Neural crest cell (in vitro differentiated cells): ENCODE data around the gene IDI1. TPM values are rescaled to one million over a fixed set of nuclear protein-coding genes. Genes with fewer than 3 reads are reported as not detected.

ENCODE experiments used
- DNase-seq: peaks from one replicate; pipeline ENCODE4 v3.0.0; 2021; ENCODE audit warnings: low read depth, mixed read lengths, low spot score
- H3K27ac Mint-ChIP-seq: one replicate; pipeline ENCODE4 v1.8.0; 2021; ENCODE audit warnings: mild to moderate bottlenecking, mixed read lengths; ENCODE audit not compliant: unreplicated experiment
- H3K27me3 Mint-ChIP-seq: 2 replicates; pipeline ENCODE4 v1.8.0; 2021; ENCODE audit warnings: low read depth, mild to moderate bottlenecking, mixed read lengths
- H3K36me3 Mint-ChIP-seq: 2 replicates; pipeline ENCODE4 v1.8.0; 2021; ENCODE audit warnings: low read depth, mild to moderate bottlenecking, mixed read lengths
- H3K4me1 Mint-ChIP-seq: 2 replicates; pipeline ENCODE4 v1.8.0; 2021; ENCODE audit warnings: mixed read lengths
- H3K4me3 Mint-ChIP-seq: one replicate; pipeline ENCODE4 v1.8.0; 2021; ENCODE audit warnings: mild to moderate bottlenecking, mixed read lengths
- H3K9me3 Mint-ChIP-seq: 2 replicates; pipeline ENCODE4 v1.8.0; 2021; ENCODE audit warnings: mixed read lengths
- CTCF ChIP-seq: fragments of 200-600 bp; sonication (generic); conservative IDR thresholded peaks from 2 replicates; pipeline ENCODE4 v1.5.0; 2021; ENCODE audit warnings: antibody characterized with exemption, mild to moderate bottlenecking
- long read RNA-seq: library from polyadenylated mRNA; unstranded; transcript quantifications from one replicate; pipeline ENCODE4 v2.0.0, GENCODE V29; 2020
- total RNA-seq: library from RNA; stranded (reverse); gene quantifications from 2 replicates; pipeline ENCODE4 v1.2.1, GENCODE V29; 2021

The IDI1 gene
- 110 and 114 TPM in 2 replicates for total RNA-seq
- long read RNA-seq, transcript IDI1-201 (5 exons, 2,301 nt), result major isoform, 839 of 1,194 reads
- long read RNA-seq, transcript IDI1-205 (4 exons, 1,066 nt), result minor isoform, 216 of 1,194 reads
- long read RNA-seq, partial matches to known transcripts, result 115 of 1,194 reads
- long read RNA-seq, other reads (novel, unspliced or antisense), result 23 of 1,194 reads

- TF ChIP-seq CTCF, result no peak
- Mint-ChIP-seq H3K4me3 (peak within 1 kb of the TSS; percentile 99), H3K9me3 (no peaks in the 10 kb centered on the region), H3K27ac (peak within 1 kb of the TSS; percentile 98), H3K4me1 (peaks cover 66% of the 10 kb centered on the region), H3K36me3 (peaks cover 19% of the 10 kb centered on the region), H3K27me3 (peaks cover 2% of the 10 kb centered on the region)
- peak; percentile 96 for DNase-seq
Observed at GRCh38 chr10:1048732-1049424, at the start of gene IDI1. Gene IDI1, minus strand, starts transcription at chr10:1049119. Its CDS starts 116 bp downstream, at chr10:1049003.

- Mint-ChIP-seq H3K9me3 (no peaks in the 10 kb centered on the region), H3K36me3 (peaks cover 6% of the 10 kb centered on the region), H3K4me1 (no peaks in the 10 kb centered on the region), H3K27ac (no peak overlapping the region), H3K27me3 (no peaks in the 10 kb centered on the region), H3K4me3 (no peak overlapping the region)
- no peak for TF ChIP-seq CTCF
- no peak for DNase-seq
Observed at GRCh38 chr10:1097436-1097835, 48.5 kb upstream of the IDI1 start.

- no peak overlapping the region for H3K27ac Mint-ChIP-seq
- TF ChIP-seq CTCF, result no peak
Observed at GRCh38 chr10:1096287-1096889, 47.5 kb upstream of the IDI1 start.

GRCh38 chr10:1095498-1095897 lies 46.6 kb upstream of the IDI1 start:
- Mint-ChIP-seq H3K27ac (no peak overlapping the region), H3K4me3 (no peak overlapping the region), H3K9me3 (no peaks in the 10 kb centered on the region), H3K4me1 (no peaks in the 10 kb centered on the region), H3K36me3 (peaks cover 9% of the 10 kb centered on the region), H3K27me3 (no peaks in the 10 kb centered on the region)
- no peak for DNase-seq
- TF ChIP-seq CTCF, result no peak

More at GRCh38 chr10:1096287-1096889, 47.5 kb upstream of the IDI1 start:
- H3K36me3 Mint-ChIP-seq, result peaks cover 3% of the 10 kb centered on the region
- H3K4me3 Mint-ChIP-seq, result no peak overlapping the region
- DNase-seq, result no peak
- no peaks in the 10 kb centered on the region for H3K27me3 Mint-ChIP-seq
- no peaks in the 10 kb centered on the region for H3K4me1 Mint-ChIP-seq
- H3K9me3 Mint-ChIP-seq, result no peaks in the 10 kb centered on the region

GRCh38 chr10:1094112-1095057 lies 45.5 kb upstream of the IDI1 start:
- H3K27me3 Mint-ChIP-seq, result no peaks in the 10 kb centered on the region
- H3K4me1 Mint-ChIP-seq, result peaks cover 4% of the 10 kb centered on the region
- TF ChIP-seq CTCF, result no peak
- H3K9me3 Mint-ChIP-seq, result no peaks in the 10 kb centered on the region
- no peak overlapping the region for H3K4me3 Mint-ChIP-seq
- H3K36me3 Mint-ChIP-seq, result peaks cover 13% of the 10 kb centered on the region
- no peak overlapping the region for H3K27ac Mint-ChIP-seq
- DNase-seq, result no peak
